NOMO-1 treated with dmso at 0.1 percent for 144 hours (cell line): ENCODE data around the gene RCVRN.
A peak's percentile ranks its signal among the peaks of the same experiment; 100 is the strongest.

ENCODE experiments used
- DNase-seq: peaks from one replicate; lab custom pipeline; 2025; ENCODE audit not compliant: unreplicated experiment; lab: John Stamatoyannopoulos, UW

Gene RCVRN

DNA sequence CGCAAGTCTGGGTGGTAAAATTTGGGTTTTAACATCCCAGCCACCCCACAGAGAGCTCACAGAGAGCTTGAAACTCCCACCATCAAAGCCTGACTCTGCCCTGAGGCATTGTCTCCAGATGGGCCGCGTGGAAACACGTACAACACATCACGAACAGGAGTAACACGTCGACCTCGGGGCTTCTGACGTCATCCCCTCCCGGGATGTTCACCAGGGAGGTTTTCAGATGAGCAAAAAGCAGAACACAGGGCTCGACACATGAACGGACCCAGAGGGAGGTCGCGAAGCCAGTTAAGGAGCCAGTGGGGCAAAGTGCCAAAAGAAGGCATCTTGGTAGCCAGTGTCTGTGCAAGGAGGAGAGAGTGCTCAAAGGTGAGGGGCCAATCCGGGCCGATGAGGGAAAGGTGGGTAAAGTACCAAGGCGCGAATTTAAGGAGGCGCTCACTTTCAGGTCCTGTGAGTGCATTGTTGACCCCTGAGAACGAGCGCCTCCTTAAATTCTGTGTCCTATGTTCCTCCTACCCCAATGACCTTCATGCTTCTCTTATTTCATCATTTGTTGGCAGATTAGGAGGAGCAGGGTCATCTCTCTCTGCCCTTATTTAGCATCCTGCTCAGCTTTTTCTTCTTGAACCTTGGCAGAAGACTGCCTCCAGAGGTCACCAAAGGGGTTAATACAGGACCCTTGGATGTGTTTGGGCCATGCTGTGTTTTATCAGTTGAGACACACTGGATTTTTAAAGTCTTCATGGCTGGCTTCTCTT lies 5.6 kb downstream of the RCVRN start:
- DNase-seq, result no peak

DNA sequence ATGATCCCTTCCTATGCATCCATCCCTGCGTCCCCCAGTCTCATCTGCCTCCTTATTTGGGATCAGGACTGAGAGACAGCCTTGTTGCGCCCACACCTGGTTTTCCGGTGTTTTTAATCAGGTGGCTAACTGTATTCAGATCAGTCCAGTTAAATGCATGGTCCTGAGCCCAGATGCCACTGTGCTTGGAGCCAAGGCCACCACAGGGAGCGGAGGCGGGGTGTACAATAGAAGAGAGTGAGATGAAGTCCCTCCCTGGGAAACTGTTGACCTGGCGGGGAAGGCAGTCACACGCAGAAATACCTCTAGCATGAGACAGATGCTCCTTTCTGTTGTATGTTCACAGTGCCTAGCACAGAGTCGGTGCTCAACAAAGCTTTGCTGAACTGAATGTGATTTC lies 6.3 kb downstream of the RCVRN start:
- no peak for DNase-seq

DNA sequence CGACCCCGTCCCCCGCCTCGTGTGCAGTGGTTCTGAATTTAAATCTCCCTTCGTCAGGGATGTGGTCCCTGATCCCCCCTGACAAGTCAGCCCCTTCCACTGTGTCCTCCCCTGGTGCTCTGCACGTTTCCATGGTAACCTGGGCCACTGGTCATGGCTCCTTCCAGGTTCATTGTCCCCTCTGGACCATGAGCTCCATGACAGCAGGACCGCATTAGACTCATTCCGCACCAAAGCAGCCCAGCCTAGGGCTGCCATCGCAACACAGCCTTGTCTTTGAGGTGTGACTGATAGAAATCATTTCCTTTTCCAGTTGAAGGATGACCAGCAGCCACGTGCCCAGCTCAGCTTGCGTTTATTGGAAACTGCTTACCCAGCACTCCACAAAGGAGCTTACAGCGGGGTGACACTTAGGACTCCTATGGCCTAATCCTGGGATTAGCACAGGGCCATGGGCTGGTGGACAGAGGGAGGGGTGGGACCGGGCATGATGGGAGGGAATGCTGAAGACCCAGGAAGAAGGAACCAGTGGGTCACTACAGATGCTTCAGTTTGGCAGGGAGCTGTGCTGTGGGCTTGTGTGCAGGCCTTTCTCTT lies 7.6 kb downstream of the RCVRN start:
- DNase-seq, result no peak

DNA sequence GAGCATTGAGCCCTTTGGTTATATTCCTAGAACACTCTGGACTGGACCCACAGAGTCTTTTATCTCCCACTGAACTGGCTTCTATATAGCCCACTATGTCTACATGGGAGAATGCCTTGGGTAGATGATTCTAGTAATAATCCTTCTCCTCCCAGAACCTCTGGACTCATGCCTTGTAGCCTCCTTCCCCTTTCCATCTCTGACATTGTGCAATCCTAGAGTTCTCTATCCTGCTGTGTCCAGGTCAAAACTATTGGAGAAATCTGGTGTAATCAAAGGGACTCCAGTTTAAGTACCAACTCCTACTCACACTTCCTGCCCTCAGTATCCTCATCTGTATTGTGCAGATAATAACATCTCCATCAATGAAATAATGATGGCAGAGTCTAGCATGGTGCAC lies 9.1 kb downstream of the RCVRN start:
- DNase-seq, result no peak

DNA sequence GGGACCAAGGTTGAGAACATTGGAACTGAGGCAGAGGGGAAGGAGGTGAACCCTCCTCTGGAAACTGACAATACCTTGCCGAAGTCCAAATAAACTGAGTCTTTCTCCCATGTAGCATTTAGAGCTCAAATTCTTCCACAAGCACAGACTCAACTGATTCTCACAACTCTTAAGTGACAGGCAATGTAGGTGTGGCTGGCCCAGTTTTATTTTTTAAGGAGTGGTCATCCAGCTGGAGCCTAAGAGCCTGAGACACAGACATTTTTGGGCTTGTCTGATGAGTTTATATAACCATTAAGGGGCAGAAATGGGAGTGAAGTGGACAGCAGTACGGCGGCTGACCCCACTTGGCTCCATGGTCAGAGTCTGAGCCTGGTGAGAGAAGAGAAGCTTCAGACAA lies 10.8 kb downstream of the RCVRN start:
- no peak for DNase-seq

DNA sequence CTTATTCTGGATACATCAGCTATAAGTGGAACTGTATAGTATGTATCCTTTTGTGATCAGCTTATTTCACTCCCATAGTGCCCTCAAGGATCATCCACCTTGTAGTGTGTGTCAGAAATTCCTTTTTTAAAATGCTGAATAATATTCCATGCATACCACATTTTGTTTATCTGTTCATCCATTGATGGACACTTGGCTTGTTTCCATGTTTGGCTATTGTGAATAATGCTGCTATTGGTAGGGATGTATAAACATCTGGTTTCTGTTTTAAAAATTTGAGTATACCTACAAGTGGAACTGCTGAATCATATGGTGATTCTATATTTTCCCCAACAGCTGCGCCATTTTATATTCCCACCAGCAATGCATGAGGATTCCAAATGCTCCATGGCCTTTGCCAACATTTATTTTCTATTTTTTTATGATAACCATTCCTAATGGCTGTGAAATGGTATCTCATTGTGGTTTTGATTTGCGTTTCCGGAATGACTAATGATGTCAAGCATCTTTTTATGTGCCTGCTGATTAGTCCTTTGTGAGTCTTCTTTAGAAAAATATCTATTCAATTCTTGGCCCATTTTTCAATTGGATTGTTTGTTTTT lies 11.6 kb downstream of the RCVRN start:
- no peak for DNase-seq

DNA sequence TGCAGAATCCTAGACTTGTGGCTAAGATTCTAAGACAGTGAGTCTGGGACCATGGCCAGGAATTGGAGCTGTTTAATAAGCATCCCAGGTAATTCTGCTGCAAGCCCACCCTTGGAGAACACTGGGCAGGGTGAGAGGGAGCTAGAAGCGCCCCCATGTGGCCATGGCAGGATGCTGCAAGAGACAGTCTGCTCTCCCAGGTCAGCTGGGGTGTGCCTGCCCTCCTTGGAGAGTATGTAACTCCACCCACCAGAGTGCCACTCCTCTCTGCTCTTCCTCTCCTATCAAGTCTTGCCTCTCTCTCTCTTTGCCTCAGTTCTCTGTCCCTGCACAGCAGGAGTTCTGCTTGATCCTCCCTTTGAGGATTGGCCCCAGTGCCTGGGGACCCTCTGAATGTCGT lies 14.9 kb downstream of the RCVRN start:
- peak; percentile 32 for DNase-seq

DNA sequence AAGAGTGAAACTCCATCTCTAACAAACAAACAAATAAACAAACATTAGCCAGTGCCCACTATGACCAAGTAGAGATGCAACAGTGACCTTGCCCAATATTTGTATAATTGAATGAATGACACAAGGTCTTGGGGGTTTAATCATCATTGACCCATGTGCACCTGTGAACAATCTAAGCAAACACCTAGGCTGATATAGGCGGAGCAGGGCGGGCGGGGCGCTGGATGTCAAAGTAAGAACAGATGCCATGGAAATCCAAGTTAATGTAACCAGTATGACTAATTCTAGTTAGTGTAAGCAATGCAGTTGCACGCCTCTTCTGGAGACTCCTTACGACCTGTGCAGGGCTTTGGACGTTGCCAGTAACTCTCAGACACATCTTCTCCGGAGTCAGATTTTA lies 17.6 kb downstream of the RCVRN start:
- no peak for DNase-seq

DNA sequence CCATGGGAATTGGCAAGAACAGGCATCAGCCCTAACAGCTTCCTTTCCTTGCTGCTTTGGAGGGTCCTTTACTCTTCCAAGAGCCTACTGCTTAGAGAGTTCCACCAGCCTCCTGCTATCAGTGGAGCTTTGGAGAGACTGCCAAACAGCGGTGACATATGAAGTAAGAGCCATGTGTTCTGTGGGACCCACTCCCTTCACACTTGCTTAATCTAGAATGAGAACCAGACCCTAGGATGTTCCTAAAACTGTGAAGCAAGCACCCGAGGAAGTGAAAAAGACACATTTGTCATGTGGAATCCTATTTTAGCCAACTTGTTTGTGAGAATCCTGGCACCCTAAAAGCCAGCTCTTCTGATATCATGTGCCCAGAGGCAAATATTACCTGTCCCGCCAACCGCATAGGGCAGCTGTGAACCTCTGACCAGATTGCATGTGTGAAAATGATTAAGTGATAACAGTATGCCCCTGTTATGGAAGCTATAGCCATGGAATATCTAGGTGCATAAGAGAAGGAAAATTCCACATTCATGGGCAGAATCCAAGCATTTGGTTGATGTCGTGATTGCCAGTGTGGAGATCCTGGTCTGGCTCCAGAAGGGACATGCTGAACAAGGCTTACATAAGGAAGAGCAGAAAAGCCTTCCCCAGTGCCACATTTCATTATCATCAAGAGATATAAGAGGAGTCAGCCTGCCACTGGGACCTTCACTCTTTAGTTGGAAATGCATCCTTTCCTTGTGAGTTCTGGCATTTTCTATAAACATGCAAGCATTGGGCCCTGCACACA lies 18.7 kb downstream of the RCVRN start:
- DNase-seq, result no peak

DNA sequence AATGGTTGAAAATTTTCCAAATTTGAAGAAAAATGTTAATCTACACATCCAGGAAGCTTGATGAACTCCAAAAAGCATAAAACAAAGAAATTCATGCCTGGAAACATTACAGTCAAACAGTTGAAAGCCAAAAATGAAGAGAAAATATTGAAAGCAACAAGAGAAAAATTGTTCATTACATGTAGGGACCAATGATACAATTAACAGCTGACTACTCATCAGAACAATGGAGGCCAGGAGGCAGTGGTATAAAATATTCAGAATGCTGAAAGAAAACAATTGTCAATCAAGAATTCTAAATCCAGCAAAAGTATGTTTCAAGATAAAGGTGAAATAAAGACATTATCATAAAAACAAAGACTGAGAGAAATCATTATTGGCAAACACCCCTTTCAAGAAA lies 21.6 kb downstream of the RCVRN start:
- DNase-seq, result no peak

DNA sequence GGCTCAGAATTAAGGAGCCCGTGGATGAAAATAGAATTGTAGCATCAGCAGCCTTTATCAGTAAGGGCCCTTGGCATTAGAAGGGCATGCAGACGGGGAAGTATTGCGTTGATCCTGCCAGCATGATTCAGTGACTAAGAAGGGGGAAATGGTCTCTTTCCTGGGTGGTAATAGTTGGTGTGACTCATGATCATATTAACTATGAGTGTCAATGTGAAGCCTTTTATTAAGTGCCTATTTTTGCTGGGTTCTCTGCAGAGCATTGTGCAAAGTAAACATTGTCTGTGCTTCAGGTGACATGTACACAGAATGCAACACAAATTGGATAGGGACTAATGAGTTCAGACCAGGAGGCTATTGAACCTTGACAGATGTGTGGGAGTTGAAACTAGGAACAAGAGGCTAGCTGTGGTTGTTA lies 24.5 kb downstream of the RCVRN start:
- no peak for DNase-seq

DNA sequence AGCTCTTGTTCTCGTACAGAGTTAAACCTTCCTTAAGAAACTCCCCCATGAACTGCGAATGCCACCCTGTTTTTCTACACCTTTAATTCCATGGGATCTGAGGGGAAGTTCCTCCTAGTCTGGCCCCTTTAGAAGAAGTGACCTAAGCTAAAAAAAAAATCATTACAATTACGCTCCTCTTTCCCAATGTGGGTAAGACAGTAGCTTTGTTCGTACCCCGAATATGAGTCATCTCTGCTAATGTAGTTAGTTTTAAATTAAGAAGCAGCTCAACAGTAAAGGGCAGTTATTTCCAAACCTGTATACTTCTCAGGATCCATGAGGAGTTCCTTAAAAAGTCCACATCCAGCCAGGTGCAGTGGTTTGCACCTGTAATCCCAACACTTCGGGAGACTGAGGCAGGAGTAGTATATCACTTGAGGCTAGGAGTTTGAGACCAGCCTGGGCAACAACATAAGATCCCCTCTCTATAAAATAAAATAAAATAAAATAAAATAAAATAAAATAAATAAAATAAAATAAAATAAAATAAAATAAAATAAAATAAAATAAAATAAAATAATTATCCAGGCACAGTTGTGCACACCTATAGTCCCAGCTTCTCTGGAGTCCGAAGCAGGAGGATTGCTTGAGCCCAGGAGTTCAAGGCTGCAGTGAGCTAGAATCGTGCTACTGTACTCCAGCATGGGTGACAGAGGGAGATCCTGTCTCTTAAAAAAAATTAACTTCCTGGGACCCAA lies 26.1 kb downstream of the RCVRN start:
- peak; percentile 48 for DNase-seq

DNA sequence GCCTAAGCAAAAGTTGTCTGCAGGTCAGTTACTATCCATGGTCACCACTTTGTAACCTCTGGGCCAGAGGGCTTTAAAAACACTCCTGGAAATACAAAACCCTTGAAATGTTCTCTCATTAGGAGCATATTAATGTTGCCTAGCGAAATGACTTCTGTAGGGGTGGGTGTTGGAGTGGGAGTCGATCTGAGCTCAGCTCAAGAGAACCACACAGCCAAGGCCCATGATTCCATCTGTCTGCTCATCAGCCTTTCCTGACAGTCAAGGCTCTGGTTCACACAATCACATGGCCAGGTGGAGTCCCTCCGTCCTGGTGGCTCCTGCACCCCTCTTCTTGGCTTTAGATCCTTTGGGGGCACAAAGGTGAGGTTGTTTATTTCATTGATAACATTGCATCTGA lies 26.7 kb downstream of the RCVRN start:
- no peak for DNase-seq

DNA sequence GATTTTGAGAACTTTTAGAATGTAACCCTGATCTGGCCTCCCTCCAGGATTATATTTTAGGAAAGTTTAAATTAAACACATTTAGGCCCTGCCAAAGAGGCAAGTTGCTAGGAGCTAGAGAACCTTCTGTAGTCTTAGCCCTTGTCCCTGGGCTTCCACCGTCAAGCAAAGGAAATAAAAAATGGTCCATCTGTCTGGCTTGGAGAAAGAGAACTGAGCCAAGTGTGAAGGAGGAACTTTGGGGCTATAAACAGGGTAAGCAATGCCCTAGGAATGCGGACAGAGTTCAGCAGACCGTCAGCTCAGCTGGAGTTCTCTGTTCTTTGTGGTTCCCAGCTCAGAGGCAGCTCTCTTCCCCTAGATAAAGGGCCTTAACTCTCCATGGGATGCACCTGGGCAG lies 29.6 kb downstream of the RCVRN start:
- DNase-seq, result no peak

DNA sequence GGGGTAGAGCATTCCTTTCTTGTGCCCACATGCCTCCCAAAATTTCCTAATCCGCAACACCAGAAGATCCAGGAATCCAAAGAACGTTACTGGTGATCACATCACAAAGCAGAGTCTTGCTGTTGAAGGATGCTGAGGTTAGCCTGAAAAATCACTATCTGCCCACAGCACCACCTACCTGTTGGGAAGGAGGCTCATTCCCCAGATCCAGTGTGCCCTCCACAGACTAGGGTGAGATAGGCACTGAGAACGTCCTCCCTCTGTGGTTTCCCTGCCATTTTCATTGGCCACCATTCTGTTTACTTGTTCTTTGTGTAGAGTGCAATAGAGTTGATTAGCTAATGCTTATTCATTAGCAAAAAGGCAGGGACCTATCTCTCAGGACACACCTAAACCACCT lies 30.3 kb downstream of the RCVRN start:
- no peak for DNase-seq

DNA sequence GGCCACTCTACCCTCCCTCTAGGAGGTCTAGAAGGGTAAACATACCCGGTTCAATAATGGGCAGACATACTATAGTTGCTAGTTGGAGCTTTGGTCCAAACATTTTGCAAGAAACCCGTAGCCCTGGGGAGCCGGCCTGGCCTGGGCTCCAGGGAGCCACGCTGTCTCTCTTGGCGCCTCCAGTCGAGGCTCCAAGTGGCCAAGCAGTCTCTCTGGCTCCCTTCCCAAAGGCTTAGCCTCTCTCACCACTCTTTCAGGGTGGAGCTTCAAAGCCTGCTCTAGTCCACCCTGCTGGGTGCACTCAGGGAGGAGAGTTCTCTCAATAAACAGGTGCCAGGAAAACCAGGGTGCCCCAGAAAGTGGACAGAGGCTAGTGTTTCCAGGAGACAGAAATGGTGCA lies 32.2 kb downstream of the RCVRN start:
- no peak for DNase-seq

DNA sequence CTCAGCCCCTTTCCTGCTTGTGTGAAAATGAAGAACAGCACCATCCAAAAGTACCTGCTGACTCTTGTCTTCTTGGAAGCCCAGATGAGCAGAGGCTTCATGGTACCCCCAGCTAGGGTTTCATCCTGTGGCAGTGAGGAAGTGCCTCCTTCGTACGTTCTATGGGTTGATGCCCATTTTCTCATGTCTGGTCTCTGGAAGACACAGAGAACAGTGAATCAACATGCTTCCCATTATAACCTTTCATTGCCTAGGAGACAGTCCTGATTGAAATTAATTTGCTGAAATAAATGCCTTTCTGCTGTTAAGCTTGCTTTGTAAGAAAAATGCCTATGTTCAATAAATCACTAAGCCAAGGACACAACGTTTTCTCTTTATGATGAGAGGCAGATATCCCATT lies 36.5 kb downstream of the RCVRN start:
- DNase-seq, result no peak

DNA sequence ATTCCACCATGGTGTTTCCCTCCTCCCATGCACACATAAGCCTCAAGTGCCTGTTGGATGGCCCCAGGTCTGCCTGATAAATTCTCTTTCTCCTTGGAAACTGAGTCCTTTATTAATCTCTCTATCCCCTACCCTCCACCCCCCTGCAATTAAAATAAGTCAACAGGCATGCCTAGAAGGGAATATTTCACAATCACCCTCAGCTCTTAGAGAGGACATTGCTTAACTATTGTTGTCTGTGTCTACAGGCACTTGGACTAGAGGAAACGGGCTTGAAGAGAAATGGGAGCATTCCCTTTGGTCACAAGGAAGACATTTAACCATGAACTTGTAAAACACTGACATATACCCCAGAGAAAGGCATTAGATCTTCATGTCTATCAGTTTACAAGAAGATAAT lies 39.5 kb downstream of the RCVRN start:
- peak; percentile 16 for DNase-seq

DNA sequence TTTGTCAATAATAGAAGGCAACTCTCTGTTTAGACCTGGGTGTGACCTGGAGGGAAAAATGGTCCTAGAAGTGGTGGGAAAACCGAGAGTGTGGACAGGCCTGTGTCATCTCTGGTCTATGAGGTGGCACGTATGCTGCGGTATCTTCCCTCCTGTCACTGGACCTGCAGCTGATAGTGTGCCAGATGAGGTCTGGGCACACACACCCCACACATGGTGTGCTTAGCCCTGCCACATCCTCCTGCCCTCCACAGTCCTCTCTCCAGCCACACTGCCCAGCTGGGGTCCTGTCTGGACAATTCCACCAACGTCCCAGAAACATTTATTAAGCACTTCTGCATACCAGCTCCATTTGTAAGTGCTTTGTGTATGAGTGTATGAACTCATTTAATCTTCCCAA lies 42.1 kb downstream of the RCVRN start:
- DNase-seq, result no peak

DNA sequence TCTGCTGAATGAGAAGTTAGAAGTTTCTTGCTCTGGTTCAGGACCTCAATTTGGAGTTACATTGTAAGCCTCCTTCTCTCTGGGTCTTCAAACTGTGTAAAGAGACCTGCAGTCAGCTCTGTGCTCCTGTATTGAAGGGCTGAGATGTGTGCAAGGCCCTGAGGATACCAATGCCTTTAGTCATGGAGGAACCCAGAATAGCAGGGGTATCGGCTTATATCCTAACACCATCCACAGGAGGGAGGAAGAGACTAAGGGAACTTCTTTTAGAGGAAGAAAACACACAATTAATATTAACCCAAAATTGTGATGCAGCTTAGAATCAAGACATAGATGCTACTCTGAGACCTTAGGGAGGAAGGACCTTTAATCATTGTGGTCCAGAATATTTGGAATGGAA lies 42.9 kb downstream of the RCVRN start:
- no peak for DNase-seq

DNA sequence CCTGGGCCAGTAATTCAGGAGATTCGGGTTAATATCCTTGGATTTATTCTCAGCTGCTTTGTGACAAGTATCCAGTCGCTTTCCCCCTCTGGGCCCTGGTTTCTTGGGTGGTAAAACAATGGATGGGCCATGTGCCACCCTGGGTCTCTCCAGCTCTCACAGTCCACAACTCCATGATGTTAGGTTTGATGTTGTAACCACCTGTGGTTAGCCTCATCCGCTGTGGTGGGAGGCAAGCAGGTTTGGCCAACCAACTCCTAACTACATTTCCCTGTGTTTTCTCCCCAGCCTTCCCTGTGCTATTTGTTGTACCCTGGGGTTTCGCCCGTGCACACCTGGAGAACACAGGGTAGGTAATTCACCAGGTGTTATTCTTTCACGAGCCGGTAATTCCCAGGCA lies 44.2 kb downstream of the RCVRN start:
- no peak for DNase-seq
